Keratinocyte (primary cell): ENCODE results near the gene SBSN. TPM values are rescaled to one million over a fixed set of nuclear protein-coding genes. Genes with fewer than 3 reads are reported as not detected.

Experiments used
- DNase-seq: peaks from one replicate; pipeline ENCODE4 v3.0.0-alpha.2; 2011; ENCODE audit warnings: low read depth, missing footprints, low spot score
- FAIRE-seq: peaks from 2 replicates; lab custom pipeline; 2011; peaks lifted over from hg19 to GRCh38; lab: Jason Lieb, UNC
- H2AFZ ChIP-seq: 2 replicates; pipeline ENCODE4 v1.6.0; 2012; ENCODE audit warnings: low read length, control low read depth, inconsistent platforms; ENCODE audit not compliant: control insufficient read depth
- H3K27ac ChIP-seq: 2 replicates; pipeline ENCODE4 v1.5.1; 2011; ENCODE audit warnings: low read length; ENCODE audit not compliant: control insufficient read depth, insufficient read depth
- H3K27me3 ChIP-seq: 3 replicates; pipeline ENCODE4 v1.6.0; 2011; ENCODE audit warnings: low read length; ENCODE audit not compliant: control insufficient read depth, insufficient read depth; ENCODE audit errors: extremely low read depth
- H3K36me3 ChIP-seq, 2 experiments: 2 replicates in 1 of 2; 3 replicates in 1 of 2; pipeline ENCODE4 v1.5.1; 2011; ENCODE audit warnings: low read length in 2 of 2, mild to moderate bottlenecking in 1 of 2; ENCODE audit not compliant: control insufficient read depth in 2 of 2, insufficient read depth in 2 of 2; ENCODE audit errors: extremely low read depth in 1 of 2
- H3K4me1 ChIP-seq: 3 replicates; pipeline ENCODE4 v1.5.1; 2011; ENCODE audit warnings: low read length; ENCODE audit not compliant: control insufficient read depth, insufficient read depth; ENCODE audit errors: extremely low read depth
- H3K4me2 ChIP-seq: 3 replicates; pipeline ENCODE4 v1.6.0; 2011; ENCODE audit warnings: low read depth, low read length; ENCODE audit not compliant: control insufficient read depth, insufficient read depth; ENCODE audit errors: extremely low read depth
- H3K4me3 ChIP-seq, 3 experiments: fragments of 200-600 bp in 1 of 3; sonication (generic) in 1 of 3; 2 replicates in 2 of 3; 3 replicates in 1 of 3; pipeline ENCODE4 v1.5.1; 2011 to 2016; ENCODE audit warnings: low read length in 3 of 3, mild to moderate bottlenecking in 3 of 3, control low read depth in 2 of 3, inconsistent platforms in 1 of 3, low read depth in 1 of 3, mixed read lengths in 1 of 3, mixed run types in 1 of 3, moderate library complexity in 1 of 3; ENCODE audit not compliant: control insufficient read depth in 2 of 3, insufficient read depth in 2 of 3; ENCODE audit errors: extremely low read depth in 1 of 3
- H3K79me2 ChIP-seq: 2 replicates; pipeline ENCODE4 v1.6.0; 2012; ENCODE audit warnings: low read length; ENCODE audit not compliant: control insufficient read depth, insufficient read depth
- H3K9ac ChIP-seq: 3 replicates; pipeline ENCODE4 v1.6.0; 2011; ENCODE audit warnings: low read length; ENCODE audit not compliant: control insufficient read depth, insufficient read depth; ENCODE audit errors: extremely low read depth
- H3K9me1 ChIP-seq: 3 replicates; pipeline ENCODE4 v1.6.0; 2011; ENCODE audit warnings: low read length; ENCODE audit not compliant: control insufficient read depth, insufficient read depth; ENCODE audit errors: extremely low read depth
- H3K9me3 ChIP-seq: 2 replicates; pipeline ENCODE4 v1.5.1; 2012; ENCODE audit warnings: low read depth, low read length; ENCODE audit not compliant: control insufficient read depth
- H4K20me1 ChIP-seq: 3 replicates; pipeline ENCODE4 v1.6.0; 2011; ENCODE audit warnings: low read length; ENCODE audit not compliant: control insufficient read depth, insufficient read depth; ENCODE audit errors: extremely low read depth
- CTCF ChIP-seq, 3 experiments: IDR thresholded peaks in 1 of 3; conservative IDR thresholded peaks in 1 of 3; optimal IDR thresholded peaks in 1 of 3; 2 replicates in 2 of 3; 3 replicates in 1 of 3; pipeline versions ENCODE3 to v1.5.1; 2011; ENCODE audit warnings: low read length in 3 of 3, mild to moderate bottlenecking in 3 of 3, moderate library complexity in 2 of 3, control low read depth in 1 of 3, inconsistent platforms in 1 of 3; ENCODE audit not compliant: insufficient read depth in 2 of 3; ENCODE audit errors: extremely low read depth in 1 of 3
- EZH2 ChIP-seq: IDR thresholded peaks from one replicate; pipeline ENCODE4 v1.6.1; 2012; ENCODE audit warnings: inconsistent platforms, mild to moderate bottlenecking, low read length, moderate library complexity
- dilution Hi-C: fragments of 300-500 bp; cut with MboI; formaldehyde crosslinking; loops from one replicate; pipeline ENCODE4 v1.7.0; 2020; ENCODE audit warnings: low sequenced_read_pairs; ENCODE audit not compliant: extremely low pct_ligation_motif_present
- polyA plus RNA-seq, 5 experiments: library from polyadenylated mRNA; depleted of rRNA in 3 of 5; stranded (reverse) in 3 of 5; stranded (forward) in 1 of 5; unstranded in 1 of 5; fragments of >200 nt; gene quantifications; 1 replicate in 1 of 5; 2 replicates in 3 of 5; 3 replicates in 1 of 5; pipeline versions ENCODE4 v1.2.1 to v1.2.3, GENCODE V29; 2011 to 2012; ENCODE audit warnings: missing spikeins in 2 of 5, low read depth in 1 of 5, low replicate concordance in 1 of 5

The SBSN gene
- polyA plus RNA-seq, 1 donor (not counting 4 experiments of a cell fraction or from before 2014, with no cell fraction given), result 49.0 TPM

- peaks cover 22% of the 10 kb centered on the region for H3K27me3 ChIP-seq
- H3K9ac ChIP-seq, result no peak overlapping the region
- dilution Hi-C loops, result no loop called here
- no peaks in the 10 kb centered on the region for H3K36me3 ChIP-seq
- H3K9me1 ChIP-seq, result no peaks in the 10 kb centered on the region
- no peaks in the 10 kb centered on the region for H3K9me3 ChIP-seq
- no peak overlapping the region for H3K27ac ChIP-seq
- no peak overlapping the region for H3K4me3 ChIP-seq
- TF ChIP-seq CTCF (optimal IDR thresholded peaks at IDR 0.05 in 1 of 3, IDR thresholded peaks at IDR 0.05 in 1 of 3, conservative IDR thresholded peaks at IDR 0.05 in 1 of 3; ENCODE audit: extremely low read depth in 1 of 3, insufficient read depth in 2 of 3, low read length in 3 of 3) (no peak), EZH2 (no peak)
- FAIRE-seq (no peak), DNase-seq (no peak)
- H3K4me2 ChIP-seq, result no peak overlapping the region
- H3K4me1 ChIP-seq, result peaks cover 18% of the 10 kb centered on the region
- no peak overlapping the region for H2AFZ ChIP-seq
- H3K79me2 ChIP-seq, result no peaks in the 10 kb centered on the region
- peaks cover 2% of the 10 kb centered on the region for H4K20me1 ChIP-seq
Observed at GRCh38 chr19:35491836-35492360, 36.2 kb downstream of the SBSN start.

GRCh38 chr19:35490364-35490763 lies 37.7 kb downstream of the SBSN start, which contains the start of gene KRTDAP:
Gene KRTDAP, minus strand, starts transcription at chr19:35490464. Its CDS starts 22 bp downstream, at chr19:35490442.
- Histone ChIP-seq H3K36me3 (no peaks in the 10 kb centered on the region), H3K79me2 (no peaks in the 10 kb centered on the region), H3K27me3 (peaks cover 22% of the 10 kb centered on the region), H3K9me3 (no peaks in the 10 kb centered on the region), H2AFZ (no peak within 1 kb of the TSS), H3K4me1 (peaks cover 18% of the 10 kb centered on the region), H4K20me1 (peaks cover 2% of the 10 kb centered on the region), H3K27ac (no peak within 1 kb of the TSS), H3K4me2 (no peak within 1 kb of the TSS), H3K4me3 (no peak within 1 kb of the TSS), H3K9me1 (no peaks in the 10 kb centered on the region), H3K9ac (no peak within 1 kb of the TSS)
- dilution Hi-C loops, result no loop called here
- DNase-seq (no peak), FAIRE-seq (no peak)
- TF ChIP-seq EZH2 (no peak), CTCF (optimal IDR thresholded peaks at IDR 0.05 in 1 of 3, IDR thresholded peaks at IDR 0.05 in 1 of 3, conservative IDR thresholded peaks at IDR 0.05 in 1 of 3; ENCODE audit: extremely low read depth in 1 of 3, insufficient read depth in 2 of 3, low read length in 3 of 3) (no peak)
